Keratinocyte (primary cell): ENCODE measurements around the gene CTDSPL.

Experiments
- CTCF ChIP-seq, 3 experiments: IDR thresholded peaks in 1 of 3; conservative IDR thresholded peaks in 1 of 3; optimal IDR thresholded peaks in 1 of 3; 2 replicates in 2 of 3; 3 replicates in 1 of 3; pipeline versions ENCODE3 to v1.5.1; 2011; ENCODE audit warnings: low read length in 3 of 3, mild to moderate bottlenecking in 3 of 3, moderate library complexity in 2 of 3, control low read depth in 1 of 3, inconsistent platforms in 1 of 3; ENCODE audit not compliant: insufficient read depth in 2 of 3; ENCODE audit errors: extremely low read depth in 1 of 3
- EZH2 ChIP-seq: IDR thresholded peaks from one replicate; pipeline ENCODE4 v1.6.1; 2012; ENCODE audit warnings: inconsistent platforms, mild to moderate bottlenecking, low read length, moderate library complexity

- TF ChIP-seq CTCF (optimal IDR thresholded peaks at IDR 0.05 in 1 of 3, IDR thresholded peaks at IDR 0.05 in 1 of 3, conservative IDR thresholded peaks at IDR 0.05 in 1 of 3; ENCODE audit: extremely low read depth in 1 of 3, insufficient read depth in 2 of 3, low read length in 3 of 3) = no peak
- TF ChIP-seq EZH2 = no peak
Observed at GRCh38 chr3:37861620-37862041, at the start of gene CTDSPL.
